GM23338 (cell line): ENCODE data around the gene TTBK2. TPM values are rescaled to one million over a fixed set of nuclear protein-coding genes. Genes with fewer than 3 reads are reported as not detected.
"Not testable (repeated sequence)": the region's sequence is repeated elsewhere in the genome, so short reads cannot be mapped to it uniquely, and the experiment has no call there.

Experiments
- ATAC-seq: fragments of 200-7000 bp; cut with Tn5 transposase; 3 replicates; pipeline ENCODE4 v1.9.1; 2020
- DNase-seq: peaks from one replicate; pipeline ENCODE4 v3.0.0-alpha.2; 2015; ENCODE audit warnings: low spot score
- H2AFZ ChIP-seq: fragments of 200-600 bp; sonication (generic); 2 replicates; pipeline ENCODE4 v1.8.0; 2016; ENCODE audit warnings: antibody characterized with exemption, mild to moderate bottlenecking, moderate library complexity
- H3F3A ChIP-seq: fragments of 200-600 bp; sonication (generic); replicated peaks from 2 replicates; pipeline ENCODE4 v1.8.0; 2017; ENCODE audit warnings: antibody characterized with exemption, mixed run types, low read depth
- H3K27ac ChIP-seq: fragments of 200-600 bp; sonication (generic); 2 replicates; pipeline ENCODE4 v1.6.1; 2016; ENCODE audit warnings: low read depth
- H3K27me3 ChIP-seq: fragments of 200-600 bp; sonication (generic); 2 replicates; pipeline ENCODE4 v1.8.0; 2016; ENCODE audit warnings: mild to moderate bottlenecking, mixed run types, moderate library complexity; ENCODE audit not compliant: insufficient read depth
- H3K36me3 ChIP-seq: fragments of 200-600 bp; sonication (generic); 2 replicates; pipeline ENCODE4 v1.8.0; 2016; ENCODE audit warnings: mild to moderate bottlenecking; ENCODE audit not compliant: insufficient read depth
- H3K4me1 ChIP-seq: fragments of 200-600 bp; sonication (generic); 2 replicates; pipeline ENCODE4 v1.8.0; 2016; ENCODE audit warnings: mild to moderate bottlenecking, moderate library complexity; ENCODE audit not compliant: insufficient read depth
- H3K4me2 ChIP-seq: fragments of 200-600 bp; sonication (generic); 2 replicates; pipeline ENCODE4 v1.7.1; 2017; ENCODE audit warnings: mixed run types
- H3K4me3 ChIP-seq: fragments of 200-600 bp; sonication (generic); 2 replicates; pipeline ENCODE4 v1.6.1; 2016; ENCODE audit warnings: mixed run types
- H3K79me2 ChIP-seq: fragments of 200-600 bp; sonication (generic); replicated peaks from 2 replicates; pipeline ENCODE4 v1.8.0; 2017; ENCODE audit warnings: mild to moderate bottlenecking; ENCODE audit not compliant: insufficient read depth
- H3K9me2 ChIP-seq: fragments of 200-600 bp; sonication (generic); 2 replicates; pipeline ENCODE4 v1.8.0; 2017; ENCODE audit not compliant: insufficient read depth
- H4K20me1 ChIP-seq: fragments of 200-600 bp; sonication (generic); replicated peaks from 2 replicates; pipeline ENCODE4 v1.8.0; 2017; ENCODE audit warnings: mild to moderate bottlenecking; ENCODE audit not compliant: insufficient read depth
- H3K27ac Mint-ChIP-seq: 2 replicates; pipeline ENCODE4 v1.8.0; 2020; ENCODE audit warnings: inconsistent platforms, mild to moderate bottlenecking, moderate library complexity, mixed read lengths
- H3K27me3 Mint-ChIP-seq: 3 replicates; pipeline ENCODE4 v1.8.0; 2022; ENCODE audit warnings: low read depth, mild to moderate bottlenecking, moderate library complexity, mixed read lengths, inconsistent platforms; ENCODE audit not compliant: insufficient read depth, poor library complexity
- H3K36me3 Mint-ChIP-seq: 3 replicates; pipeline ENCODE4 v1.8.0; 2021; ENCODE audit warnings: low read depth, mild to moderate bottlenecking, inconsistent platforms, moderate library complexity, mixed read lengths
- H3K4me1 Mint-ChIP-seq: 3 replicates; pipeline ENCODE4 v1.8.0; 2020; ENCODE audit warnings: mild to moderate bottlenecking, inconsistent platforms, mixed read lengths
- H3K4me3 Mint-ChIP-seq: 3 replicates; pipeline ENCODE4 v1.8.0; 2021; ENCODE audit warnings: moderate library complexity, mild to moderate bottlenecking, inconsistent platforms, mixed read lengths
- H3K9me3 Mint-ChIP-seq: 3 replicates; pipeline ENCODE4 v1.8.0; 2020; ENCODE audit warnings: moderate library complexity, mild to moderate bottlenecking, inconsistent platforms, mixed read lengths
- CREB1 ChIP-seq: fragments of 250-450 bp; sonication (Bioruptor Pico); IDR thresholded peaks from 2 replicates; pipeline ENCODE4 v1.5.0; 2020; ENCODE audit warnings: low read depth, mild to moderate bottlenecking, moderate library complexity
- CTCF ChIP-seq, 2 experiments: fragments of 200-600 bp in 1 of 2; sonication (generic) in 1 of 2; conservative IDR thresholded peaks; 2 replicates each; pipeline versions ENCODE4 v1.5.1 to v1.6.1; 2016 to 2017; ENCODE audit warnings: antibody characterized with exemption in 2 of 2, low read depth in 2 of 2, mild to moderate bottlenecking in 2 of 2, moderate library complexity in 1 of 2
- ETS1 ChIP-seq: IDR thresholded peaks from 2 replicates; pipeline ENCODE4 v1.6.1; 2016; ENCODE audit warnings: antibody characterized with exemption
- EZH2 ChIP-seq: fragments of 200-600 bp; sonication (generic); IDR thresholded peaks from one replicate; pipeline ENCODE4 v1.8.0; 2017; ENCODE audit warnings: antibody characterized with exemption, mild to moderate bottlenecking, low read depth; ENCODE audit not compliant: unreplicated experiment
- EZH2phosphoT487 ChIP-seq: fragments of 200-600 bp; sonication (generic); IDR thresholded peaks from one replicate; pipeline ENCODE4 v1.8.1; 2018; ENCODE audit warnings: antibody characterized with exemption; ENCODE audit not compliant: unreplicated experiment
- JUNB ChIP-seq: IDR thresholded peaks from one replicate; pipeline ENCODE4 v1.6.1; 2016; ENCODE audit warnings: antibody characterized with exemption; ENCODE audit not compliant: unreplicated experiment
- NANOG ChIP-seq: IDR thresholded peaks from 2 replicates; pipeline ENCODE4 v1.6.1; 2016; ENCODE audit warnings: antibody characterized with exemption, borderline replicate concordance
- POLR2AphosphoS5 ChIP-seq: IDR thresholded peaks from 2 replicates; pipeline ENCODE4 v1.6.1; 2016; ENCODE audit warnings: antibody characterized with exemption, low read depth
- STAT1 ChIP-seq: IDR thresholded peaks from one replicate; pipeline ENCODE4 v1.6.1; 2016; ENCODE audit warnings: antibody characterized with exemption; ENCODE audit not compliant: unreplicated experiment
- ZNF114 ChIP-seq: fragments of 250-450 bp; sonication (Bioruptor Pico); IDR thresholded peaks from 2 replicates; pipeline ENCODE4 v1.5.0; 2020; ENCODE audit warnings: mild to moderate bottlenecking, moderate library complexity
- polyA plus RNA-seq: library from polyadenylated mRNA; unstranded; fragments of >200 nt; fragmentation: Nextera tagmentation; extraction: Ambion mirVana; gene quantifications from 2 replicates; pipeline ENCODE4 v1.2.1, GENCODE V29; 2016
- total RNA-seq: library from RNA; depleted of rRNA; stranded (reverse); fragments of >200 nt; shearing (Covaris generic); gene quantifications from 2 replicates; pipeline ENCODE4 v1.2.3, GENCODE V29; 2014
- TF ChIP-seq, protein P1 (sequence below): fragments of 250-450 bp; sonication (Bioruptor Pico); IDR thresholded peaks from 2 replicates; pipeline ENCODE4 v1.5.0; 2020; ENCODE audit warnings: mild to moderate bottlenecking, moderate library complexity

TTBK2 gene
- total and polyA plus RNA-seq, 2 experiments from 2014 or later = 5.8 to 15.9 TPM

DNA sequence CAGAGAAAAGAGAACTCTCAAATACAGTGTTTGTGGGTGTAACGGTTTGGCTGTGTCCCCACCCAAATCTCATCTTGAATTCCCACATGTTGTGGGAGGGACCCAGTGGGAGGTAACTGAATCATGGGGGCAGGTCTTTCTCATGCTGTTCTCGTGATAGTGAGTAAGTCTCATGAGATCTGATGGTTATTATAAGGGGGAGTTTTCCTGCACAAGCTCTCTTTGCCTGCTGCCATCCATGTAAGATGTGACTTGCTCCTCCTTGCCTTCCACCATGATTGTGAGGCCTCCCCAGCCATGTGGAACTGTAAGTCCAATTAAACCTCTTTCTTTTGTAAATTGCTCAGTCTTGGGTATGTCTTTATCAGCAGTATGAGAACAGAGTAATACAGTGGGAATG lies 158.8 kb downstream of the TTBK2 start:
- H3K4me2 ChIP-seq, H3K27ac ChIP-seq, H3F3A ChIP-seq, H3K4me1 ChIP-seq, H3K9me2 ChIP-seq, H3K4me3 Mint-ChIP-seq, H3K27ac Mint-ChIP-seq, H3K36me3 ChIP-seq, DNase-seq, H2AFZ ChIP-seq, H3K79me2 ChIP-seq, H3K4me3 ChIP-seq, H3K4me1 Mint-ChIP-seq, H3K27me3 ChIP-seq, H3K27me3 Mint-ChIP-seq, H4K20me1 ChIP-seq, ATAC-seq: not testable (repeated sequence)
- Mint-ChIP-seq H3K36me3 (peaks cover 29% of the 10 kb centered on the region), H3K9me3 (peaks cover 24% of the 10 kb centered on the region)

GRCh38 chr15:42760759-42761158 lies 159.8 kb downstream of the TTBK2 start:
- H3K4me3 ChIP-seq = no peak overlapping the region
- H3K4me1 ChIP-seq = 0 out of 2 replicates have a peak, but pooled peaks cover 5% of the 10 kb centered on the region
- ATAC-seq (no peak), DNase-seq (no peak)
- no peak overlapping the region for H2AFZ ChIP-seq
- H3K27me3 ChIP-seq = no peaks in the 10 kb centered on the region
- H3K9me2 ChIP-seq = 0 out of 2 replicates have a peak, but pooled peaks cover 2% of the 10 kb centered on the region
- Mint-ChIP-seq H3K36me3 (peaks cover 29% of the 10 kb centered on the region), H3K4me1 (peaks cover 4% of the 10 kb centered on the region), H3K4me3 (no peak overlapping the region), H3K9me3 (peaks cover 24% of the 10 kb centered on the region), H3K27me3 (peaks cover 4% of the 10 kb centered on the region), H3K27ac (no peak overlapping the region)
- no peak overlapping the region for H3K4me2 ChIP-seq
- no peak overlapping the region for H3K27ac ChIP-seq
- no peak for TF ChIP-seq POLR2AphosphoS5
- no peak for TF ChIP-seq CTCF (conservative IDR thresholded peaks at IDR 0.05; ENCODE audit: low read depth in 2 of 2)
- TF ChIP-seq, protein P1, sequence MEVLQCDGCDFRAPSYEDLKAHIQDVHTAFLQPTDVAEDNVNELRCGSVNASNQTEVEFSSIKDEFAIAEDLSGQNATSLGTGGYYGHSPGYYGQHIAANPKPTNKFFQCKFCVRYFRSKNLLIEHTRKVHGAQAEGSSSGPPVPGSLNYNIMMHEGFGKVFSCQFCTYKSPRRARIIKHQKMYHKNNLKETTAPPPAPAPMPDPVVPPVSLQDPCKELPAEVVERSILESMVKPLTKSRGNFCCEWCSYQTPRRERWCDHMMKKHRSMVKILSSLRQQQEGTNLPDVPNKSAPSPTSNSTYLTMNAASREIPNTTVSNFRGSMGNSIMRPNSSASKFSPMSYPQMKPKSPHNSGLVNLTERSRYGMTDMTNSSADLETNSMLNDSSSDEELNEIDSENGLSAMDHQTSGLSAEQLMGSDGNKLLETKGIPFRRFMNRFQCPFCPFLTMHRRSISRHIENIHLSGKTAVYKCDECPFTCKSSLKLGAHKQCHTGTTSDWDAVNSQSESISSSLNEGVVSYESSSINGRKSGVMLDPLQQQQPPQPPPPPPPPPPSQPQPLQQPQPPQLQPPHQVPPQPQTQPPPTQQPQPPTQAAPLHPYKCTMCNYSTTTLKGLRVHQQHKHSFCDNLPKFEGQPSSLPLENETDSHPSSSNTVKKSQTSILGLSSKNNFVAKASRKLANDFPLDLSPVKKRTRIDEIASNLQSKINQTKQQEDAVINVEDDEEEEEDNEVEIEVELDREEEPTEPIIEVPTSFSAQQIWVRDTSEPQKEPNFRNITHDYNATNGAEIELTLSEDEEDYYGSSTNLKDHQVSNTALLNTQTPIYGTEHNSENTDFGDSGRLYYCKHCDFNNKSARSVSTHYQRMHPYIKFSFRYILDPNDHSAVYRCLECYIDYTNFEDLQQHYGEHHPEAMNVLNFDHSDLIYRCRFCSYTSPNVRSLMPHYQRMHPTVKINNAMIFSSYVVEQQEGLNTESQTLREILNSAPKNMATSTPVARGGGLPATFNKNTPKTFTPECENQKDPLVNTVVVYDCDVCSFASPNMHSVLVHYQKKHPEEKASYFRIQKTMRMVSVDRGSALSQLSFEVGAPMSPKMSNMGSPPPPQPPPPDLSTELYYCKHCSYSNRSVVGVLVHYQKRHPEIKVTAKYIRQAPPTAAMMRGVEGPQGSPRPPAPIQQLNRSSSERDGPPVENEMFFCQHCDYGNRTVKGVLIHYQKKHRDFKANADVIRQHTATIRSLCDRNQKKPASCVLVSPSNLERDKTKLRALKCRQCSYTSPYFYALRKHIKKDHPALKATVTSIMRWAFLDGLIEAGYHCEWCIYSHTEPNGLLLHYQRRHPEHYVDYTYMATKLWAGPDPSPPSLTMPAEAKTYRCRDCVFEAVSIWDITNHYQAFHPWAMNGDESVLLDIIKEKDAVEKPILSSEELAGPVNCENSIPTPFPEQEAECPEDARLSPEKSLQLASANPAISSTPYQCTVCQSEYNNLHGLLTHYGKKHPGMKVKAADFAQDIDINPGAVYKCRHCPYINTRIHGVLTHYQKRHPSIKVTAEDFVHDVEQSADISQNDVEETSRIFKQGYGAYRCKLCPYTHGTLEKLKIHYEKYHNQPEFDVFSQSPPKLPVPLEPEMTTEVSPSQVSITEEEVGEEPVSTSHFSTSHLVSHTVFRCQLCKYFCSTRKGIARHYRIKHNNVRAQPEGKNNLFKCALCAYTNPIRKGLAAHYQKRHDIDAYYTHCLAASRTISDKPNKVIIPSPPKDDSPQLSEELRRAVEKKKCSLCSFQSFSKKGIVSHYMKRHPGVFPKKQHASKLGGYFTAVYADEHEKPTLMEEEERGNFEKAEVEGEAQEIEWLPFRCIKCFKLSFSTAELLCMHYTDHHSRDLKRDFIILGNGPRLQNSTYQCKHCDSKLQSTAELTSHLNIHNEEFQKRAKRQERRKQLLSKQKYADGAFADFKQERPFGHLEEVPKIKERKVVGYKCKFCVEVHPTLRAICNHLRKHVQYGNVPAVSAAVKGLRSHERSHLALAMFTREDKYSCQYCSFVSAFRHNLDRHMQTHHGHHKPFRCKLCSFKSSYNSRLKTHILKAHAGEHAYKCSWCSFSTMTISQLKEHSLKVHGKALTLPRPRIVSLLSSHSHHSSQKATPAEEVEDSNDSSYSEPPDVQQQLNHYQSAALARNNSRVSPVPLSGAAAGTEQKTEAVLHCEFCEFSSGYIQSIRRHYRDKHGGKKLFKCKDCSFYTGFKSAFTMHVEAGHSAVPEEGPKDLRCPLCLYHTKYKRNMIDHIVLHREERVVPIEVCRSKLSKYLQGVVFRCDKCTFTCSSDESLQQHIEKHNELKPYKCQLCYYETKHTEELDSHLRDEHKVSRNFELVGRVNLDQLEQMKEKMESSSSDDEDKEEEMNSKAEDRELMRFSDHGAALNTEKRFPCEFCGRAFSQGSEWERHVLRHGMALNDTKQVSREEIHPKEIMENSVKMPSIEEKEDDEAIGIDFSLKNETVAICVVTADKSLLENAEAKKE = no peak
- TF ChIP-seq CREB1 (CRISPR knock-in tag) = no peak
- no peak for TF ChIP-seq ZNF114 (CRISPR knock-in tag)
- TF ChIP-seq ETS1 = no peak
- TF ChIP-seq EZH2 = no peak
- TF ChIP-seq STAT1 = no peak
- no peak for TF ChIP-seq NANOG
- TF ChIP-seq EZH2phosphoT487 = no peak
- no peak for TF ChIP-seq JUNB
- H3K79me2 ChIP-seq = peaks cover 7% of the 10 kb centered on the region
- no peaks in the 10 kb centered on the region for H4K20me1 ChIP-seq
- no peaks in the 10 kb centered on the region for H3F3A ChIP-seq
- peaks cover 3% of the 10 kb centered on the region; the same call in 1 of the 2 replicates for H3K36me3 ChIP-seq
